ENCODE measurements around the gene CAMK2A. TPM values are rescaled to one million over a fixed set of nuclear protein-coding genes. Genes with fewer than 3 reads are reported as not detected.

CAMK2A gene
- total RNA-seq, 4 donors from 2014 or later: 0.20 to 2.4 (median 1.3) TPM

DNA sequence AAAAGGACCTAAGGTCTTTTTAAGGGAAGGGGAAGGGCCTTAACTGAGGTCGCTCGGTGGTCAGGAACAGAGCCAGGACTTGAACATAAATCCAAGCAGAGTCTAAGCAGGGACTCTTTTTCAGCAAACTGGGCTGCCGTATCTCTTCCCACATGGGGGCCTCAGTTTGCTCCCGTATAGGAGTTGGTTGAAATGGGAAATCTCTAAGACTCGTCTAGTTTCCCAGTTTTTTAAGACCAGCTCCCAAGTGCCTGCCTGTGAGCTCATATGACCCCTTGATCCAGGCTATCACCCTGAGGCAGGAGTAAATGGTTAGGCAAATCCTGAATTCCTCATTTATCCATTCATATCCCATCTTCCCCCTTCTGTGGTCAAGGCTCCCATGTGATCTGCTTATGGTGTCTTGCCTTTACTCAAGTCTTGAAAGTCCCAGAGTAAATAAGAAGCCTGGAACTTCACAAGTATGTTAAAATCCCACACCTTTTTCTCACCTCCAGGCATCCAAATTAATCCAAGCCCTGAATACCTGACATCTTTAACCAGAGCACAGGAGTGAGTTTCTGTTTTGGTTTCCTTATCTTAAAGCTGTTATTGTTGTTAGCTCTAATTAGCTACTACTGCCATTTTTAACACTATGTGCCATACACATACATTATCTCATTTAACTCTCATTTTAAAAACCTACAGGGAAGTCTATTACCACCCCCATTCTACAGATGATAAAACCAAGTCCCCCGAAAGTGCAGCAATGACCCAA is 10.2 kb upstream of the CAMK2A start:
- peaks cover 0 to 62% (median 20%) of the 10 kb centered on the region in 4 donors for H3K4me1 ChIP-seq
- no peaks in the 10 kb centered on the region for H3K9me3 ChIP-seq
- WGBS, 2 donors: 49 to 52% methylated on average over 6 of the region's 6 CpGs
- DNase-seq (ENCODE audit: low spot score in 2 of 2): no peak
- H3K27me3 ChIP-seq: peaks cover 0 to 9% of the 10 kb centered on the region in 2 donors
- TF ChIP-seq POLR2A (IDR thresholded peaks at IDR 0.05) (no peak), EP300 (IDR thresholded peaks at IDR 0.05) (no peak)
- TF ChIP-seq, protein P1, sequence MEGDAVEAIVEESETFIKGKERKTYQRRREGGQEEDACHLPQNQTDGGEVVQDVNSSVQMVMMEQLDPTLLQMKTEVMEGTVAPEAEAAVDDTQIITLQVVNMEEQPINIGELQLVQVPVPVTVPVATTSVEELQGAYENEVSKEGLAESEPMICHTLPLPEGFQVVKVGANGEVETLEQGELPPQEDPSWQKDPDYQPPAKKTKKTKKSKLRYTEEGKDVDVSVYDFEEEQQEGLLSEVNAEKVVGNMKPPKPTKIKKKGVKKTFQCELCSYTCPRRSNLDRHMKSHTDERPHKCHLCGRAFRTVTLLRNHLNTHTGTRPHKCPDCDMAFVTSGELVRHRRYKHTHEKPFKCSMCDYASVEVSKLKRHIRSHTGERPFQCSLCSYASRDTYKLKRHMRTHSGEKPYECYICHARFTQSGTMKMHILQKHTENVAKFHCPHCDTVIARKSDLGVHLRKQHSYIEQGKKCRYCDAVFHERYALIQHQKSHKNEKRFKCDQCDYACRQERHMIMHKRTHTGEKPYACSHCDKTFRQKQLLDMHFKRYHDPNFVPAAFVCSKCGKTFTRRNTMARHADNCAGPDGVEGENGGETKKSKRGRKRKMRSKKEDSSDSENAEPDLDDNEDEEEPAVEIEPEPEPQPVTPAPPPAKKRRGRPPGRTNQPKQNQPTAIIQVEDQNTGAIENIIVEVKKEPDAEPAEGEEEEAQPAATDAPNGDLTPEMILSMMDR (IDR thresholded peaks at IDR 0.05): no peak
- H3K36me3 ChIP-seq: peaks cover 0 to 15% (median 0%) of the 10 kb centered on the region in 3 donors
- no peak overlapping the region for H3K4me3 ChIP-seq
- H3K27ac ChIP-seq: peak overlapping the region in 3 of 4 donors; percentile 15 to 64 (median 59)

DNA sequence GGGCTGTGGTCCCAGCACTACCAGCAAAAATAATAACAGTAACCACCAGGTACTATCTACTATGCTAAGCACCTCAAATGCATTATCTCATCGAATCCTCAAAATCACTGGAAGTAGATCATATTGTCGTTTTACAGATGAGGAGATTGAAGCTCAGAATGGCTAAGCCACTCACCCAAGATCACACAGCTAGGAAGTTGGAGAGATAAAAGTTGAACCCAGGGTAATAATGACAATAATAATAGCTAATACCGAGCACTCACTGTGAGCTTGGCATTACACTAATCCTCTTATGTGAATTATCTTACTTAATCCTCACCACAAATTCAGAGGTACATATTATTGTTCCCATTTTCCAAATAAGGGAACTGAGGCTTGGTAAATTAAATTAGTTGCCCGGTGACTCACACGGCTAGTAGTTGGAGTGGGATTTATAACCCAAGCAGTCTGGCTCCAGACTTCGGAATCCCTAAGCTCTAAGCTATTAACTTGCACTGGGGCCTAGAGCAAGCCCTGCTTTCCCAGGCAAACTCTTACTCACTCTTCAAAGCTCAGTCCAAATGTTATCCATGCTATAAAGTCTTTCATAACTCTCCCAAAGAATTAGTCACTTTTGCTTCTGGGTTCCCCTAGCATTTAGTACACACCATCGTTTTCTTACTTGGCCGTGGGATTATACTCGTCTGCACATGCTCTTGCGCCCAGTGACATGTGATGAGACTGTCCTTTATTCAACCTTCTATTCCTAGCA is 9.3 kb upstream of the CAMK2A start:
- H3K4me1 ChIP-seq: peaks cover 0 to 67% (median 24%) of the 10 kb centered on the region in 4 donors
- peak in 1 of 2 donors; percentile 22 for DNase-seq (ENCODE audit: low spot score in 2 of 2)
- TF ChIP-seq, protein P1 (IDR thresholded peaks at IDR 0.05): no peak
- TF ChIP-seq EP300 (IDR thresholded peaks at IDR 0.05) (peak in 1 of 2 donors; percentile 30), POLR2A (IDR thresholded peaks at IDR 0.05) (no peak)

GRCh38 chr5:150297934-150298595 is 8.5 kb upstream of the CAMK2A start:
- H3K4me1 ChIP-seq: peaks cover 0 to 67% (median 24%) of the 10 kb centered on the region in 4 donors
- H3K27me3 ChIP-seq: peaks cover 0 to 7% of the 10 kb centered on the region in 2 donors
- peaks cover 0 to 15% (median 0%) of the 10 kb centered on the region in 3 donors for H3K36me3 ChIP-seq
- H3K9me3 ChIP-seq: no peaks in the 10 kb centered on the region
- H3K4me3 ChIP-seq: no peak overlapping the region
- TF ChIP-seq, protein P1 (IDR thresholded peaks at IDR 0.05): no peak
- TF ChIP-seq EP300 (IDR thresholded peaks at IDR 0.05) (no peak), POLR2A (IDR thresholded peaks at IDR 0.05) (no peak)
- DNase-seq (ENCODE audit: low spot score in 2 of 2): no peak
- H3K27ac ChIP-seq: no peak overlapping the region
- 92 to 95% methylated on average over 28 to 31 of the region's 31 CpGs for WGBS, 2 donors

More for the DNA sequence above, 9.3 kb upstream of the CAMK2A start:
- Histone ChIP-seq H3K9me3 (no peaks in the 10 kb centered on the region), H3K27ac (peak overlapping the region in 2 of 4 donors; percentile 59 to 64), H3K36me3 (peaks cover 0 to 15% (median 0%) of the 10 kb centered on the region in 3 donors), H3K4me3 (no peak overlapping the region), H3K27me3 (peaks cover 0 to 9% of the 10 kb centered on the region in 2 donors)
- 77% methylated on average over 10 of the region's 10 CpGs for WGBS, 2 donors

DNA sequence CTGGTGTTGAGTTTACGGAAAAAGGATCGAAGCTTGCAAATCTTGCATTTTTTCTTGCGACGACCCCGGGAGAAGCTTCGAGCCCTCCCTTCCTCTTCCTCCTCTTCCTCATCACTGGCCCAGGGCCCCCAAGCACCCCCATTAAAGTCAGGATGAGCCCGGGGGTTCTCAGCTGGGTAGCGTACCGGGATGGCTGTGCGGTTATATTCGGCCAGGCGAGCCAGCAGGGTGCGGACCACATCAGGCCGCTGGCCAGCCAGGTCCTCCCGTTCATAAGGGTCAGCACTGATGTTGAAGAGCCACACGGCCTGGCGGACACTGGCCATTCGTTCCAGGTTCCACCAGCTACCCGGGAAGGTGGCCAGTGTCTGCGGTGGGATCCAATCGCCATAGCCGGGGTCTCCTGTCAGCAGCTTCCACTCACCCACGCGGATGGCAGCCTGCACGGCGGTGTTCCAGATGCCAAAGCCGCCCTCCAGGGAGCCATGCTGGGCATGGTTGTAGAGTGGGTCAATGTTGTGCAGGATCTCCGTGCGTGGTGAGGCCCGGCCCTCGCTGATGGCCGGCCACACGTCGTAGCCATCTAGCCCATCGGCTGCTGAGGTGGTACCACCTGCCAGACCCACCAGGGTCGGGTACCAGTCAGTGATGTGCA is 7.8 kb upstream of the CAMK2A start:
- H3K9me3 ChIP-seq: no peaks in the 10 kb centered on the region
- TF ChIP-seq, protein P1 (IDR thresholded peaks at IDR 0.05): no peak
- no peak for TF ChIP-seq POLR2A (IDR thresholded peaks at IDR 0.05)
- TF ChIP-seq EP300 (IDR thresholded peaks at IDR 0.05): no peak
- H3K27ac ChIP-seq: no peak overlapping the region
- 95 to 96% methylated on average over 23 to 28 of the region's 36 CpGs for WGBS, 2 donors
- peaks cover 0 to 67% (median 17%) of the 10 kb centered on the region in 4 donors for H3K4me1 ChIP-seq
- H3K27me3 ChIP-seq: peaks cover 0 to 6% of the 10 kb centered on the region in 2 donors
- H3K36me3 ChIP-seq: peaks cover 0 to 15% (median 0%) of the 10 kb centered on the region in 3 donors
- DNase-seq (ENCODE audit: low spot score in 2 of 2): no peak
- H3K4me3 ChIP-seq: no peak overlapping the region

Measured in tibial nerve (tissue), 4 donors.